HepG2 (cell line): ENCODE data around the gene SUPT6H. TPM values are rescaled to one million over a fixed set of nuclear protein-coding genes. Genes with fewer than 3 reads are reported as not detected.

ENCODE experiments used
- HNF4A ChIP-seq: sonication (generic); formaldehyde crosslinking; IDR thresholded peaks from 2 replicates; pipeline ENCODE4 v1.4.0; 2020; ENCODE audit warnings: missing genetic modification reagents
- HOXD1 ChIP-seq: sonication (generic); formaldehyde crosslinking; IDR thresholded peaks from 2 replicates; pipeline ENCODE4 v1.5.0; 2020; ENCODE audit warnings: missing genetic modification reagents
- IKZF4 ChIP-seq: sonication (generic); formaldehyde crosslinking; IDR thresholded peaks from 2 replicates; pipeline ENCODE4 v1.5.1; 2020; ENCODE audit warnings: borderline replicate concordance, mild to moderate bottlenecking, low read depth, missing genetic modification reagents; ENCODE audit errors: not compliant biosample characterization
- JUNB ChIP-seq: sonication (generic); formaldehyde crosslinking; IDR thresholded peaks from 2 replicates; pipeline ENCODE4 v1.8.0; 2022; ENCODE audit warnings: missing genetic modification reagents, mild to moderate bottlenecking, borderline replicate concordance
- NCOA2 ChIP-seq: sonication (generic); formaldehyde crosslinking; IDR thresholded peaks from 2 replicates; pipeline ENCODE4 v1.8.0; 2022; ENCODE audit warnings: inconsistent platforms
- NFATC3 ChIP-seq: sonication (generic); formaldehyde crosslinking; IDR thresholded peaks from 2 replicates; pipeline ENCODE4 v1.5.1; 2020; ENCODE audit warnings: mild to moderate bottlenecking, missing genetic modification reagents
- PCBP2 ChIP-seq: fragments of 200-400 bp; formaldehyde crosslinking; optimal IDR thresholded peaks from 2 replicates; pipeline ENCODE3; 2018; ENCODE audit warnings: low read length, low read depth; ENCODE audit not compliant: poor library complexity, severe bottlenecking
- WIZ ChIP-seq: sonication (generic); formaldehyde crosslinking; IDR thresholded peaks from 2 replicates; pipeline ENCODE4 v1.5.1; 2020; ENCODE audit warnings: mild to moderate bottlenecking, missing genetic modification reagents
- XBP1 ChIP-seq: sonication (generic); formaldehyde crosslinking; IDR thresholded peaks from 2 replicates; pipeline ENCODE4 v1.5.0; 2020; ENCODE audit warnings: missing genetic modification reagents
- ZFP41 ChIP-seq: sonication (generic); formaldehyde crosslinking; IDR thresholded peaks from 2 replicates; pipeline ENCODE4 v1.4.0; 2020; ENCODE audit warnings: mild to moderate bottlenecking, missing genetic modification reagents, borderline replicate concordance
- ZFX ChIP-seq: sonication (generic); formaldehyde crosslinking; IDR thresholded peaks from 2 replicates; pipeline ENCODE4 v1.4.0; 2020; ENCODE audit warnings: mild to moderate bottlenecking, low read depth, missing genetic modification reagents, moderate library complexity
- ZNF44 ChIP-seq: sonication (generic); formaldehyde crosslinking; IDR thresholded peaks from 2 replicates; pipeline ENCODE4 v1.5.1; 2020; ENCODE audit warnings: mild to moderate bottlenecking, missing genetic modification reagents
- ZNF510 ChIP-seq: sonication (generic); formaldehyde crosslinking; IDR thresholded peaks from 2 replicates; pipeline ENCODE4 v1.4.0; 2020; ENCODE audit warnings: low read depth, mild to moderate bottlenecking, missing genetic modification reagents
- polyA plus RNA-seq, 8 experiments: library from polyadenylated mRNA; depleted of rRNA in 3 of 8; stranded (reverse) in 7 of 8; unstranded in 1 of 8; fragments of >200 nt; fragmentation: Illumina TruSeq in 4 of 8; extraction: Trizol in 4 of 8; gene quantifications; 2 replicates each; pipeline versions ENCODE4 v1.2.1 to v1.2.3, GENCODE V29; 2011 to 2016; ENCODE audit warnings: low read depth in 4 of 8, missing spikeins in 1 of 8, mixed read lengths in 1 of 8; ENCODE audit not compliant: insufficient read depth in 1 of 8
- total RNA-seq, 5 experiments: library from RNA; depleted of rRNA; stranded (reverse); fragments of >200 nt; fragmentation: Illumina TruSeq; extraction: Trizol; gene quantifications; 2 replicates each; pipeline ENCODE4 v1.2.3, GENCODE V29; 2016; ENCODE audit warnings: low read depth in 1 of 5
- TF ChIP-seq, protein P1 (sequence below): sonication (generic); formaldehyde crosslinking; IDR thresholded peaks from 2 replicates; pipeline ENCODE4 v1.8.0; 2022; ENCODE audit warnings: mild to moderate bottlenecking, missing genetic modification reagents; ENCODE audit not compliant: insufficient replicate concordance
- TF ChIP-seq, protein P2 (sequence below): IDR thresholded peaks from 2 replicates; pipeline ENCODE4 v1.6.1; 2016; ENCODE audit warnings: low read depth, missing genetic modification reagents, missing compliant biosample characterization
- TF ChIP-seq, protein P3 (sequence below): sonication (generic); formaldehyde crosslinking; conservative IDR thresholded peaks from 2 replicates; pipeline ENCODE4 v1.4.0; 2020; ENCODE audit warnings: missing genetic modification reagents
- TF ChIP-seq, protein P4 (sequence below): sonication (generic); formaldehyde crosslinking; IDR thresholded peaks from 2 replicates; pipeline ENCODE4 v1.4.0; 2020; ENCODE audit warnings: missing genetic modification reagents

Gene SUPT6H
- total and polyA plus RNA-seq, 2 of the 13 experiments (the other 11 are each of a cell fraction or from before 2014, with no cell fraction given) = 32.7 to 39.9 TPM

DNA sequence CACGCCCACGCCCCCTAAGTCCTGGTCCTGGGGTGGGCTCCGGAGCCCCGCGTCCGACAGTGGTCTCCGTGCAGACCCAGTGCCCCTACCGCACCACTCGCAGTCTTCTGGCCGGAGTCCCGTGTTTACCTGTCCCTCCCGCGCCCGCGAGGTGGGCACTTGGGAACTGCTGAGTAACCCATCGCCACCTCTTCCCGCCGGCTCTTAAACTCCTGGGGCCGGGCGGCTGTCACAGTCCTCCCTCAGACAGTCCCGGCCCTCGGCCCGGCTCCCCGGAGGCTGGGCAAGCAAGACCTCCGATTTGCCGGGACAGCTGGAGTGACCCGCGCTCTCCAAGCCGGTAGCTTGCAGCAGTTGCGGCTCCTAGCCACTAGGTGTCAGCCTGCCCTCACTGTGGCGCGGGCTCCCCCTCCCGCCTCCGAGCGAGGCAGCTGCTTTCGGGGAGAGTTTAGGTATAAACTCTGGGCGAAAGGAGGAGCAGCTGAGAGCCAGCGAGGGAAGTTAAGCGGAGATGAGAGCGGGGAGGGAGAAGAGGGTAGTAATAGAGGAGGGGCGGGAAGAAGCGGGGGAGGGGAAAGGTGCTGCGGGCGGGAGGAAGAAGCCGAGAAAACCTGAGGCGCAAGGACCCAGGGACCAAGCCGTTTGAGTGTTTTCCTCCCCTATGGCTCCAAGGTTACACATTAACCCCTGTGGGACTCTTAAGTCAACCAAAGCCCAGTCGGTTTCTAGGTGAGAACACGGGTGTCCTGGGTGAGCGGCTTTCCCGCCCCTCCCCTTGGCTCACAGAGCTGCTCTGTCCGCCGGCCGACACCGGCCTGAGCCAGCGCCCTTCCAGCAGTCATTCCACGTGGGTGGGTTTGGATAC is 64.9 kb downstream of the SUPT6H start (continued):
- TF ChIP-seq, protein P1, sequence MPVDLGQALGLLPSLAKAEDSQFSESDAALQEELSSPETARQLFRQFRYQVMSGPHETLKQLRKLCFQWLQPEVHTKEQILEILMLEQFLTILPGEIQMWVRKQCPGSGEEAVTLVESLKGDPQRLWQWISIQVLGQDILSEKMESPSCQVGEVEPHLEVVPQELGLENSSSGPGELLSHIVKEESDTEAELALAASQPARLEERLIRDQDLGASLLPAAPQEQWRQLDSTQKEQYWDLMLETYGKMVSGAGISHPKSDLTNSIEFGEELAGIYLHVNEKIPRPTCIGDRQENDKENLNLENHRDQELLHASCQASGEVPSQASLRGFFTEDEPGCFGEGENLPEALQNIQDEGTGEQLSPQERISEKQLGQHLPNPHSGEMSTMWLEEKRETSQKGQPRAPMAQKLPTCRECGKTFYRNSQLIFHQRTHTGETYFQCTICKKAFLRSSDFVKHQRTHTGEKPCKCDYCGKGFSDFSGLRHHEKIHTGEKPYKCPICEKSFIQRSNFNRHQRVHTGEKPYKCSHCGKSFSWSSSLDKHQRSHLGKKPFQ (CRISPR knock-in tag) = no peak
- TF ChIP-seq ZFP41 (CRISPR knock-in tag) = no peak
- 0 out of 2 replicates have a peak, but pooled peaks have one; percentile 29 for TF ChIP-seq WIZ
- TF ChIP-seq XBP1 (CRISPR knock-in tag) = 0 out of 2 replicates have a peak, but pooled peaks have one; percentile 17
- no peak for TF ChIP-seq ZNF44
- TF ChIP-seq, protein P2, sequence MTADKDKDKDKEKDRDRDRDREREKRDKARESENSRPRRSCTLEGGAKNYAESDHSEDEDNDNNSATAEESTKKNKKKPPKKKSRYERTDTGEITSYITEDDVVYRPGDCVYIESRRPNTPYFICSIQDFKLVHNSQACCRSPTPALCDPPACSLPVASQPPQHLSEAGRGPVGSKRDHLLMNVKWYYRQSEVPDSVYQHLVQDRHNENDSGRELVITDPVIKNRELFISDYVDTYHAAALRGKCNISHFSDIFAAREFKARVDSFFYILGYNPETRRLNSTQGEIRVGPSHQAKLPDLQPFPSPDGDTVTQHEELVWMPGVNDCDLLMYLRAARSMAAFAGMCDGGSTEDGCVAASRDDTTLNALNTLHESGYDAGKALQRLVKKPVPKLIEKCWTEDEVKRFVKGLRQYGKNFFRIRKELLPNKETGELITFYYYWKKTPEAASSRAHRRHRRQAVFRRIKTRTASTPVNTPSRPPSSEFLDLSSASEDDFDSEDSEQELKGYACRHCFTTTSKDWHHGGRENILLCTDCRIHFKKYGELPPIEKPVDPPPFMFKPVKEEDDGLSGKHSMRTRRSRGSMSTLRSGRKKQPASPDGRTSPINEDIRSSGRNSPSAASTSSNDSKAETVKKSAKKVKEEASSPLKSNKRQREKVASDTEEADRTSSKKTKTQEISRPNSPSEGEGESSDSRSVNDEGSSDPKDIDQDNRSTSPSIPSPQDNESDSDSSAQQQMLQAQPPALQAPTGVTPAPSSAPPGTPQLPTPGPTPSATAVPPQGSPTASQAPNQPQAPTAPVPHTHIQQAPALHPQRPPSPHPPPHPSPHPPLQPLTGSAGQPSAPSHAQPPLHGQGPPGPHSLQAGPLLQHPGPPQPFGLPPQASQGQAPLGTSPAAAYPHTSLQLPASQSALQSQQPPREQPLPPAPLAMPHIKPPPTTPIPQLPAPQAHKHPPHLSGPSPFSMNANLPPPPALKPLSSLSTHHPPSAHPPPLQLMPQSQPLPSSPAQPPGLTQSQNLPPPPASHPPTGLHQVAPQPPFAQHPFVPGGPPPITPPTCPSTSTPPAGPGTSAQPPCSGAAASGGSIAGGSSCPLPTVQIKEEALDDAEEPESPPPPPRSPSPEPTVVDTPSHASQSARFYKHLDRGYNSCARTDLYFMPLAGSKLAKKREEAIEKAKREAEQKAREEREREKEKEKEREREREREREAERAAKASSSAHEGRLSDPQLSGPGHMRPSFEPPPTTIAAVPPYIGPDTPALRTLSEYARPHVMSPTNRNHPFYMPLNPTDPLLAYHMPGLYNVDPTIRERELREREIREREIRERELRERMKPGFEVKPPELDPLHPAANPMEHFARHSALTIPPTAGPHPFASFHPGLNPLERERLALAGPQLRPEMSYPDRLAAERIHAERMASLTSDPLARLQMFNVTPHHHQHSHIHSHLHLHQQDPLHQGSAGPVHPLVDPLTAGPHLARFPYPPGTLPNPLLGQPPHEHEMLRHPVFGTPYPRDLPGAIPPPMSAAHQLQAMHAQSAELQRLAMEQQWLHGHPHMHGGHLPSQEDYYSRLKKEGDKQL (CRISPR knock-in tag) = no peak
- no peak for TF ChIP-seq IKZF4 (CRISPR knock-in tag)
- TF ChIP-seq, protein P3, sequence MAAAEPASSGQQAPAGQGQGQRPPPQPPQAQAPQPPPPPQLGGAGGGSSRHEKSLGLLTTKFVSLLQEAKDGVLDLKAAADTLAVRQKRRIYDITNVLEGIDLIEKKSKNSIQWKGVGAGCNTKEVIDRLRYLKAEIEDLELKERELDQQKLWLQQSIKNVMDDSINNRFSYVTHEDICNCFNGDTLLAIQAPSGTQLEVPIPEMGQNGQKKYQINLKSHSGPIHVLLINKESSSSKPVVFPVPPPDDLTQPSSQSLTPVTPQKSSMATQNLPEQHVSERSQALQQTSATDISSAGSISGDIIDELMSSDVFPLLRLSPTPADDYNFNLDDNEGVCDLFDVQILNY (CRISPR knock-in tag) = no peak
- no peak for TF ChIP-seq PCBP2
- TF ChIP-seq HOXD1 (CRISPR knock-in tag) = no peak
- 0 out of 2 replicates have a peak, but pooled peaks have one; percentile 22 for TF ChIP-seq NCOA2 (CRISPR knock-in tag)
- TF ChIP-seq ZFX (CRISPR knock-in tag) = peak; percentile 53
- TF ChIP-seq JUNB = no peak
- TF ChIP-seq HNF4A = no peak
- peak; percentile 36; the same call in 1 of the 2 replicates for TF ChIP-seq ZNF510
- TF ChIP-seq, protein P4, sequence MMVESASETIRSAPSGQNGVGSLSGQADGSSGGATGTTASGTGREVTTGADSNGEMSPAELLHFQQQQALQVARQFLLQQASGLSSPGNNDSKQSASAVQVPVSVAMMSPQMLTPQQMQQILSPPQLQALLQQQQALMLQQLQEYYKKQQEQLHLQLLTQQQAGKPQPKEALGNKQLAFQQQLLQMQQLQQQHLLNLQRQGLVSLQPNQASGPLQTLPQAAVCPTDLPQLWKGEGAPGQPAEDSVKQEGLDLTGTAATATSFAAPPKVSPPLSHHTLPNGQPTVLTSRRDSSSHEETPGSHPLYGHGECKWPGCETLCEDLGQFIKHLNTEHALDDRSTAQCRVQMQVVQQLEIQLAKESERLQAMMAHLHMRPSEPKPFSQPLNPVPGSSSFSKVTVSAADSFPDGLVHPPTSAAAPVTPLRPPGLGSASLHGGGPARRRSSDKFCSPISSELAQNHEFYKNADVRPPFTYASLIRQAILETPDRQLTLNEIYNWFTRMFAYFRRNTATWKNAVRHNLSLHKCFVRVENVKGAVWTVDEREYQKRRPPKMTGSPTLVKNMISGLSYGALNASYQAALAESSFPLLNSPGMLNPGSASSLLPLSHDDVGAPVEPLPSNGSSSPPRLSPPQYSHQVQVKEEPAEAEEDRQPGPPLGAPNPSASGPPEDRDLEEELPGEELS = peak; percentile 47; the same call in 1 of the 2 replicates
- TF ChIP-seq NFATC3 (CRISPR knock-in tag) = no peak
